ENCODE measurements around the gene HS3ST3A1. TPM values are rescaled to one million over a fixed set of nuclear protein-coding genes. Genes with fewer than 3 reads are reported as not detected.

Gene HS3ST3A1
- total RNA-seq, 1 donor from 2014 or later: 9.7 TPM

GRCh38 chr17:13598353-13599167, 3.2 kb downstream of the HS3ST3A1 start:
- no peak for DNase-seq (ENCODE audit: low read depth)

GRCh38 chr17:13597723-13598347, 3.9 kb downstream of the HS3ST3A1 start:
- peak; percentile 78 for DNase-seq (ENCODE audit: low read depth)

GRCh38 chr17:13596241-13596923, 5.3 kb downstream of the HS3ST3A1 start:
- peak; percentile 57 for DNase-seq (ENCODE audit: low read depth)

GRCh38 chr17:13595599-13595899, 6.2 kb downstream of the HS3ST3A1 start:
- no peak for DNase-seq (ENCODE audit: low read depth)

- peak; percentile 88 for DNase-seq (ENCODE audit: low read depth)
Measured at GRCh38 chr17:13594762-13595598, 6.7 kb downstream of the HS3ST3A1 start.

GRCh38 chr17:13594310-13594709, 7.4 kb downstream of the HS3ST3A1 start:
- no peak for DNase-seq (ENCODE audit: low read depth)

GRCh38 chr17:13593757-13594156, 8.0 kb downstream of the HS3ST3A1 start:
- peak; percentile 30 for DNase-seq (ENCODE audit: low read depth)

GRCh38 chr17:13593021-13593751, 8.5 kb downstream of the HS3ST3A1 start:
- DNase-seq (ENCODE audit: low read depth): peak; percentile 65

GRCh38 chr17:13592427-13592826, 9.3 kb downstream of the HS3ST3A1 start:
- DNase-seq (ENCODE audit: low read depth): no peak

GRCh38 chr17:13590441-13590840, 11.3 kb downstream of the HS3ST3A1 start:
- no peak for DNase-seq (ENCODE audit: low read depth)

- DNase-seq (ENCODE audit: low read depth): no peak
Measured at GRCh38 chr17:13589658-13590057, 12.1 kb downstream of the HS3ST3A1 start.

GRCh38 chr17:13587487-13588338, 14.0 kb downstream of the HS3ST3A1 start:
- no peak for DNase-seq (ENCODE audit: low read depth)

GRCh38 chr17:13584701-13585080, 17.0 kb downstream of the HS3ST3A1 start:
- no peak for DNase-seq (ENCODE audit: low read depth)

- no peak for DNase-seq (ENCODE audit: low read depth)
Measured at GRCh38 chr17:13583996-13584700, 17.6 kb downstream of the HS3ST3A1 start.

- DNase-seq (ENCODE audit: low read depth): no peak
Measured at GRCh38 chr17:13582776-13583547, 18.8 kb downstream of the HS3ST3A1 start.

- DNase-seq (ENCODE audit: low read depth): no peak
Measured at GRCh38 chr17:13581925-13582324, 19.8 kb downstream of the HS3ST3A1 start.

- DNase-seq (ENCODE audit: low read depth): no peak
Measured at GRCh38 chr17:13580790-13581189, 20.9 kb downstream of the HS3ST3A1 start.

Data from myocyte (in vitro differentiated cells).